HG03442 (cell line): ENCODE measurements around the gene PITX1.
"Not testable (repeated sequence)": the region's sequence is repeated elsewhere in the genome, so short reads cannot be mapped to it uniquely, and the experiment has no call there.

Source experiments
- ATAC-seq: cut with Tn5 transposase; IDR thresholded peaks from one replicate; pipeline ENCODE4 v1.9.1; 2021; ENCODE audit warnings: mild to moderate bottlenecking, moderate library complexity; ENCODE audit not compliant: unreplicated experiment

Gene PITX1

DNA sequence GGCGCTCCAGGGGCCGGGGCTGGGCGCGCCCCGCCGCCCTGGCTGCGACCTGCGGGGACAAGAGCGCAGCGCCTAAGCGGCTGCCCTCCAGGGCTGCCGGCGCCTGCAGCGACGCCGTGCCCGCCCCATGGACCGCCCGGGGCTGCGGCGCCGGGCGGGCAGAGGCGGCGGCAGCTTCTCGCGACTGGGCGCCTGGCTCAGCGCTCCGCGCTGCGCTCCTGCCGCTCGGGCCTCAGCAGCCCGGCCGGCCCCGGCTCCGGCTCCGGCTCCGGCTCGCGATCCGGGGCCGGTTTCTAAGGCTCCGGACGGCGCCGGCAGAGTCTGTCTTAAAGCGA, at the start of gene PITX1:
PITX1 (minus strand) TSS at position 328 of the 335 bp plus-strand sequence. CDS start 347 bp downstream, outside the sequence.
- no peak for ATAC-seq

DNA sequence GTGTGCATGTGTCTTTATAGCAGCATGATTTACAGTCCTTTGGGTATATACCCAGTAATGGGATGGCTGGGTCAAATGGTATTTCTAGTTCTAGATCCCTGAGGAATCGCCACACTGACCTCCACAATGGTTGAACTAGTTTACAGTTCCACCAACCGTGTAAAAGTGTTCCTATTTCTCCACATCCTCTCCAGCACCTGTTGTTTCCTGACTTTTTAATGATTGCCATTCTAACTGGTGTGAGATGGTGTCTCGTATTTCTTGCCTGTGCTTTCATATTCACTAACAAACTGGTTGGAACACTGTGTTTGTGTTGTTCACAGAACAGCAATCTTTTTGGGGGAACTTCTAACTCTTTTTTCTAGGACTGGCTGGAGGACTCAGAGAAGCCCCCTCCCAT, 49.3 kb upstream of the PITX1 start:
- ATAC-seq = not testable (repeated sequence)

DNA sequence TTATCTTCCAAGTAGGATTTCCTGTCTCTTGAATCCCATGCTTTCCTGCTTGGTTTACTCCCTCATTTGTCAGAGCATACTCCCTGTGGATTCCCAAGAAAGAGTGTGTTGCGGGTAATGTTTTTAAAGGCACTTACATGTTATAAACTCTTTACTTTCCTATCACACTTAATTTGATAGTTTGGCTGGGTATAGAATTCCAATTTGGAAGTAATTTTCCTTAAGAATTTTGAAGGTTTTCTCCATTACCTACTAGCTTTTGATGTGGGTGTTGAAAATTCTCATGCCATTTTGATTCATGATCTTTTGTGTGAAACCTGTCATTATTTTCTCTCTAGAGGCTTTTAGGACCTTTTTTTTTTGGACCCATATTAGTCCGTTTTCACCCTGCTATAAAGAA, 47.2 kb upstream of the PITX1 start:
- ATAC-seq = no peak

DNA sequence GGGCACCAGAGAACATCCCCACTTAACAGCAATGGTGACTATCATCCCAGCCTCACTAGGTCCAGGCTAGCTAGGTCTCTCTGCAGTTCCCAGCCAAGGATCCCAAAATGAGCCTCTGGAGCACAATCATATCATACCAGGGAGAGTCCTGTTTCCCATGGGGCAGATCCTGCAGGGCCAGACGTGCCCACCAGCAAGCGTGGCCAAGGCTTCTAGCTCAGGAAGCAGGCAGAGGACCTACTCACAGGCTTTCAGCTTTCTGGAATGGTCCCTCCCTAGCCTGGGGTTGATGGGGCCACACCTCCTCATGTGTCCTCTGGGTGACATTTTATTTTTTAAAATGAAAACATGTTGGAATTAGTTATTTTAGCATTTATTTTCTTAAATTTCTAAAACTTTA, 45.7 kb upstream of the PITX1 start:
- no peak for ATAC-seq

DNA sequence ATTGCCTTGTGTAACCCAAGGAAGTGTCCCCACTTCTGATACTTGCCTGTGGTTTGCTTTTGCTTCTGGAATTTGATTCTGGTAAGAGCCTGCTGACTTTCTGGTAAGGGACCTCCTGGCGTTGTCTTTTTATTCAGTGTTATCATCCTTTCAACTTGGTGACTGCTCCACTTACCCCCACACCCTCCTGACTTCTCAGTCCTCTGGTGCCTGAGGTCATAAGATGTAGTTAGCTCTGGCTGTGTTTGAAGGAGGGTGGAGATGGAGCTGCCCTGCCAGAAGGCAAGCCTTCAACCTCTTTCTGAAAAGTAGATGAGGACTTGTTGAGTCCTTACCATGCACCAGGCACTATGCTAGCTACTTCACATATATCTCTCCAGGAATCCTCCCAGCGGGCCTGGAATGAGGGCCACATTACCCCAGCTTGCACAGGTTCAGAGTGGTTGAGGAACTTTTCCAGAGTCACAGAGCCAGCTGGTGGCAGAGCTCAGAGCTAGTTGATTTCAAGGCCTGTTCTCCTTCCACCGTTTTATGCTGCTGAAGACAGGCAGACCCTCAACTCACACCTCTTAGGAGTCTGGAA, 45.2 kb upstream of the PITX1 start:
- no peak for ATAC-seq

DNA sequence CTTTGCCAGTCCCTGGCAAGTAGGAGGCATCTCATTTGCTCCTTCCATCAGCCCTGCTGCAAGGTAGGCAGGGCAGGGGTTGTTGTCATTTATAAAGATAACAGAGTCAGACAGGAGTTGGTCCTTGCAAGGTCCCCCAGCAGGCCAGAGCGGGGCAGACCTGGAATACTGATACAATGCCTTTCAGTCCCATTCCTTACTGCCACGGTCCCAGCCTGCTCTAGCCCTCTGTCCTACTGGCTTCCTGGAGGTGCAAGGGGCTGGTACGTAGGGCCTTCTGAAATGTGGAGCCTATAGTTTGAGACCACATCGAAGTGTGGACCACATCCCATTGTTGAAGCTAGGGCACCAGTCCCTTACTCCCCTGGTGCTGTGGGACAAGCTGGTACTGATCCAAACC, 42.8 kb upstream of the PITX1 start:
- ATAC-seq = no peak

DNA sequence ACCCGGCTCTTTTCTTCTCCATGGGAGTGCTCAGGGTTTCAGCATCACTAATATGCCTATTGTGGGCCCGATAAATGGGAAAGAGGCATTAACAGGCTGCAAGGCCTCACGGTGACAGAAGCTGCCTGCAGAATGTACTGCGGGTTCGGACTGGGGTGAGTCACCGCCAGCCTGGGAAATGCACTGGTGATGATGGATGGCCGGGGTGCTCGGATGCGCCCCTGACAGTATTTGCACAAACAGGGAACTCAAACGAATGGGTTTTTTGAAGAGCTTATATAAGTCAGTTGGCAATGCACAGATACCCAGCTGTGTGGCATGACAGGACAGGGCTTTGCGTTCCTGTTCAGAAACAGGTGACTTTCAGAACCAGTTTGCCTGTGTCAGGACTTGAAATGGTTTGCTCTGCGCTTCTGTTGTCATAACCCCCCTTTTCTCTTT, 42.0 kb upstream of the PITX1 start:
- no peak for ATAC-seq

DNA sequence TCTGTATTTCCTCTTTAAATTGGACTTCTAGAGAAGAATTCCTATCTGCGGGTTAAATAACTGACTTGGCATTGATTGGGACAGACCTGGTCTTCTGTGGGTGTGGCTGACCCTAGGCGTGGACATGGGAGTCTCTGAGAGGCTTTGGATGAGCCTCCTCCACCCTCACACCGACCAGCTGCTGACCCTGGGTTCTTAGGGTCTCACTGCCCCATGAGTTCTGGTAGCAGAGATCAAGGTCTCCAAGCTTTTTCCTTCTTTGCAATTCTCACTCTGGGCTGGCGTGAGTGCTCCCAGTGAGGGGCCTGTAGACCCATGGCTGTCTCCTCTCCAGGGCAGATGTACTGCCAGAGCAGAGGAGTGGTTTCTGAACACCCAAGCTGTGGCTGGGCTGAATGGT, 41.6 kb upstream of the PITX1 start:
- ATAC-seq = no peak

DNA sequence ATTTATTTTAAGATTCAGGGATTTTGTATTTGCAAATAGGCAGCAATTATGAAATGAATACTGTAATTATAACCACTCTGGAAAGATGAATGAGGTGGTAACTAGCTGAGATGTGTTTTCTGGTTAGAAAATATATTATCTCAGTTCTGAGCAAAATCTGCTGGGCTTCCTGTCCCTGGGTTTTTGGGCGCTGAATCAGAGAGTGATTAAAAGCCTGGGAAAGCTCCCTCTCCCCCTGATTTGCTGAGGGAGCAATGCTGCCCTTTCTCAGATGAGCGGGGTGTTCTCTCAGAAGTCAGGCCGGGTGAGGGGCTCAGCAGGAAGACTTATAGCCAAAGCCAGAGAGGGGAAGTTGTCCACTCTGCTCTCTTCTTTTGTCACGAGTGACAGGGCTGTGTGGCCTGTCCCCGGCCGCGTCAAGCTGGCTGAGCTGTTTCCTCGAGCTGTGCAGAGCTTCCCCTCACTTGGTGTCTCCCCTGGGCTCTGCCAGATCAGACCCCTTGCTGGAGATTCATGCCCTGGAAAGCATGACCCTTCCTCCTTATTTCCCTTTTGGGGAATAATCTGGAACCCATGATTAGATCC, 39.8 kb upstream of the PITX1 start:
- no peak for ATAC-seq

DNA sequence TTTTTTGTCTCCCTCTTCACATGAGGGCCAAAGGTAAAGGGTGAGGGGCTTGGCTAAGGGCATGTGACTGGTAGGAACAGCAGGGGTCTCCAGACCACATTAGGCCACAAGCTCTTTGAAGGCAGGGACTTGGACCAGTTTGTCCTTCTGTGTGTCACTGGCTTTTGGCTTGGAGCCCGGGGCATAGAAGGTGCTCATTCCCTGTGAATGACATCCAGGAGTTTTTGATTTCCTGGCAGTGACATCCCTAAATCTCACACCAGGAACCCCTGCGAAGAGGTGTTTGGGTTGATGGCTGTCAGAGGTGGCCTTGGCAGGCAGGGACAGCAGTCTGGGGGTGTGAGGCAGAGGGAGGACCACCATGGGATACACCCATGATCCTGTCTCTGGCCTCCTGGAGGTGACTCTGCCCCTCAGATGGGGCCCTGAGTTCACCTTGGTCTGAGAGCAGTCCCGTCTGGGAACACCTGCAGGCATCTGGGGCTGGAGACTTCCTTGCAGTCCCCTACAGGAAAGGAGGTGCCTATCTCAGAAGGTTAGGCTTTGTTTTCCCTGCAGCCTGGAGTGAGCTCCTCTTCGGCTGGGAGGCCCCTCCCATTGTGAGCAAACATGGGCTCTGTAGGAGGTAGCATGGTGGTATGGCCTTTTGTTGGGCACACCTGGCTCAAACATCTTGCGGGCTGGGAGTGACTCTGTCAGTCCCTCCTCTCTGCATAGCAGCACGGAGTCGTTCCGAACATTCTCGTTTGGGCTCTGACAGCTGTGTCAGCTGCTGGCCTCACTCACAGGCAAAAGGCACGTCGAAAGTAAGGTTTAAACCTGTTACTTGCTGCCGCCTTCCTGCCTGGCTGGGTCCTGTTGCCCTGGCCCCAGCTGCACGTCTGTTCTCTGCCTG, 38.6 kb upstream of the PITX1 start:
- ATAC-seq = no peak

DNA sequence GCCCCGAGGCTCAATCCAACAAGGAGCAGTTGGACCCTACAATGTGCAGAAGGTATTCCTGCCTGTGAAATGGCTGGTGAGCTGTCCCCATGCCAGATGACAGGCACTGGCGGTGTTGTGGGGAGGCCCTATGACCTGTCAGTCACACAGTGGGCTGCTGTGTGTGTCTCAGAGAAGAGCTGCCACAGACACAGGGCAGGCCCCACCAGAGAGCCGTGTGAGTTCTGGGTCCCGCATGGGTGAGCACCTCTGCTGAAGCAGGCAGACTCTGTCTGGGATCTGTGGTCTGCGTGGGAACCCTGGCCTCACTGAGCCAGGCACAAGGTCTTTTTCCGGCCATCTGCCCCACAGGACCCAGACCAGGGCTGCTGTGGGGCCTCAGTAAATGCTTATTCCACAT, 37.3 kb upstream of the PITX1 start:
- no peak for ATAC-seq

DNA sequence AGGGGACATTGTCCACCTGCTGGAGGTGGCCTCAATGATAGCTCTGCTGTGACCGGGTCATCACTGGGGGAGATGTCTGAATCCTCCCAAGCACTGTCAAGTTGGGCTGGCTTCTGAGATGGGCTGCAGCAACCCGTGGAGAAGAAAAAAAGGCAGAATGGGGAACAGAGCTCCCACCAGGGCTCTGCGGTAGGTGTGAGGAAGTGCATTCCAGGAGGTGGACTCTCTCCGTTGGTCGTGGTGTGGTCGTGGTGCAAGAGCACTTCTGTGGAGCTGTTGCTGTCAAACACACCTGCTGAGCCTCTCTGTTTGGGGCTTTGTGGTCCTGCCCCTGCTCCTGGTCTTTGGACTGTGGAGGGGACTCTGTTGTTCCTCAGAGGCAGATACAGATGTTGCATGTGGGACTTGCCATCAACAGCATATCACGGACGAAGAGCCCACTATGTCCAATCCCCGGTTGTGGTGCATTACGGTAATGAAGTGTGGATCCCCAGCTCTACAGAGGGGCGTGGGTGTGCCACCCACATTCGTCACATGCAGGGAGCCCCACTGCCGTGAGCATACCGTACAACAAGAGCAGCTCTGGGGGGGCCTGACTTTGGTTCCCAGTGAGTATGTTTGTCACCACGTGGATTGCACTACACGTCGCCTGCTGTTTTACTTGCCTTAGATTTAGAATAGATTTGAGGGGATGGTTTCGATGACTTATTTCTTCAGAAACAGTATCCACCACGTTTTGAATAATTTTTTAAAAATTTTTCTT, 36.0 kb upstream of the PITX1 start:
- ATAC-seq = no peak

DNA sequence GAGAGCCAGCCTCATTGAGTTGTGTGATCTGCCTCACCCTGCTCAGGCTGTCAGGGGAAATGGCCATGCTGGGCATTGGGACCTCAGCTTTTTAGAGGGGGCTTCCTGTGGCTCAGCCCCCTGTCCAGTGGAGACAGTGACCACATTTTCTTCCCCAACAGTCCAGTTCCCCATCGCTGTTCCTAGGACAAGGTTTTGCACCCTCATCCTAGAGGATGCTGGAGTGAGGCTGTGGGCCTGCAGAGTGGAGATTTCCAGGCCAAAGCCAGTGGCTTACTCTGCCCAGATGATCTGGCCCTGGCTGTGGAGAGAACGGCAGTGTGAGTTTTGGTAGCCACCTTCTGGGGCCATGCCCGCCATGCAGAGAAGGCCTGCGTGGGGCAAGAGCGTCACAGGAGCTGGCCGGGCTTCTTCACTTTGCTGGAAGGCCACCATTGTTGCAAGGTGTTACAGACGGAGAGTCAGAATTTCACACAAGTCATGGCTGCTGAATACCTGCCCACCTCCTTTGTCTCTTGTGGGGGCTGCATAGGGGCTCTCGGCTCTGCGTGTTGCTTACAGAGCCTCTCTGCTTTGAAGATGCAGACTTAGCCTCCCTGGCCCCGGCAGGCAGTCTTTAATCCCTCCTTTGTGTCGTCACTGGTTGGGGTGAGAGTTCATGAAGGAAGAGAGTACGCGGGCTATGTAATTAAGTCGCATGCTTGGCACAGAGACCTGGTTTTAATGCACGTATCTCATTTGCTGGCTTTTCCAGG, 35.2 kb upstream of the PITX1 start:
- ATAC-seq = no peak

DNA sequence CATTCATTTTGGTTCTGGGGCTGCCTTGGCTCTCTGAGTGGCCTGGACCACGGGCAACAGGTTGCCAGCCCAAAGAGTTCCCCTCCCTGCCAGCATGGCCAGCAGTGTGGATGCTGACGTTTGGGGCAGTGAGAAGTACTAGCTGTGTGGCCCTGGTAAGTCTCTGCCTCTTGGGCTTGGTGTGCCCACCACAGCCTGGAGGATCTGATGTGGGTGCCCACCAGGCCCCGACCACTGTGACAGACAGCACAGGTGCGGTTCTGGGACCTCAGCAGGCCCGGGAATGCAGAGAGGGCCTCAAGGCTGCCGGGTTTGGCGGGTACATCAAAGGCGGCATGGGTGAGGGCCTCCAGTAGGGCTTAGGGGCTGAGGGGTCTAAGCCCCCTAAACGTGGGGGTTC, 33.6 kb upstream of the PITX1 start:
- ATAC-seq = no peak

DNA sequence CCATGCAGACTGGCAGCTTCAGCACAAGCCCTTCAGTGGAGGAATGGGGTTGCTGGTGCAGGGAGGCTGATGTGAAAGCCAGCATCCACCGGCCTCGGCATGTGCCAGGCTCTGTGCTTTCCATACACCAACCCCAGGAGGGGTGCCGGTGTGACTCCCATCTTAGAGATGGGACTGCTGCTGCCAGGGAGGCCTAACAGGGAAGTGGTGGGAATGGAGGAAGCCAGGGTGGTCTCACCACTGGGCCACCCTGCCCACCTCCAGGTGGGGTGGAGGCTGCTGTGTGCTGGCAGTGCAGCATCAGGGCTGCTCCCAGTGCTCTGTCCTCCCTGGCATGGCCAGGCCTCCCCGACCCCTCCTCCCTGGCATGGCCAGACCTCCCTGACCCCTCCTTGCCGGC, 32.8 kb upstream of the PITX1 start:
- ATAC-seq = no peak

DNA sequence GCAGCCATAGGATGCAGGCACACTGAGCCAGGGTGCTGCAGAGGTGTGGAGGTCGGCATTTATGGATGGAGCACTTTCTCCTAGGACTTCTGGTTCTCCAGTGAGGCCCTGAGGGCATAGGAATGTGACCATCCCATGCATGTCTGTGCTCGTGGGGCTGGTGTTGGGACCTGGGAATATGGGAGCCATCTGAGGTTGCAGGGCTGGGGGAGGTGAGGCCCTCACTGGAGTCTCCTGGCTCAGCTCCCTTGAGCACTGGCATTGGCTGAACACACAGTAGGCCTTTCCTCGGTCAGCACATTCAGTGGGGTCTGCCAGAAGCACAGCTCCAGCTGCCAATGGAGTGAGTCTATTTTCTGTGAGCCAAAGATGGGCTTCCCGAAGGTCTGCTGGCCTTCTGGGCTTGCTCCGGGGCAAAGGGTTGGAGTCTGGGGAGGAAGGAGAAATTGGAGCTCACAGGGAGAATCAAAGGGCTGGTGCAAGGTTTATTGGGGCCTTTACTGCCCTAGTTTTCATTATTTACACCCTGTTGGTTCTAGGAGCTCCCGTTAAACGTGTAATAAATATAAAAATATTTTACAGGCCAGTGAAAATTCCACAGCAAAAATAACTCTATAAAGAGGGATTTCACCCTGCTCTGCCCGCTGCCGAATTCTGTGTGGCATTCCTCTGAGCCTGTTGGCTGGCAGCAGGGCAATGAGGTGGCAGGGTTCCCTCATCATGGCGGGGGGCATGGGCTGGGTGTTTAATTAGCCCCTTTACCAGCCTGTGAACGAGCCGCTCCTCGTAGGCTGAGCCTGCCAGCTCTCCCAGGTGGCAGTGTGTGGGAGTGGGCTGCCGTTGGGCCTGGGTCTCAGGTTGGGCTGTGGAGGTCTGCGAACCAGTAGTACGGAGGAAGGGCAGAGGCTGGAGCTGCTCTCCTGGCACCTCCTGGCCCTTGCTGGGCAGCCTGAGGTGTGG, 31.6 kb upstream of the PITX1 start:
- no peak for ATAC-seq

DNA sequence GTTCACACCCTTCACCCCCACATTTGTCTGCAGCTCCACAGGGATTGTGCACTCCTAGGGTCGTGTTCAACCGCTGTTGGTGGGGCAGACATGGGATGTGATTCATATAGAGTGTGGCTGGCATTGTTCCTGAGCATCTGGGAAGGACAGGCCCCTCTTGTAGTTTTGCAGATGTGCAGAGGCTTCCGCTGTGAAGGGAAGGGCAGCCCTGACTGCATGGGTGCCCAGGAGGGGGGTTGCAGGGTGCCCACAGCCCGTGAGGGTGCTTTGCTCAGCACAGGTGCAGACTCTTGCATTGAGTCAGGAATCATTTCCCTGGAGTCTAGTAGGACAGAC, 30.2 kb upstream of the PITX1 start:
- ATAC-seq = no peak

DNA sequence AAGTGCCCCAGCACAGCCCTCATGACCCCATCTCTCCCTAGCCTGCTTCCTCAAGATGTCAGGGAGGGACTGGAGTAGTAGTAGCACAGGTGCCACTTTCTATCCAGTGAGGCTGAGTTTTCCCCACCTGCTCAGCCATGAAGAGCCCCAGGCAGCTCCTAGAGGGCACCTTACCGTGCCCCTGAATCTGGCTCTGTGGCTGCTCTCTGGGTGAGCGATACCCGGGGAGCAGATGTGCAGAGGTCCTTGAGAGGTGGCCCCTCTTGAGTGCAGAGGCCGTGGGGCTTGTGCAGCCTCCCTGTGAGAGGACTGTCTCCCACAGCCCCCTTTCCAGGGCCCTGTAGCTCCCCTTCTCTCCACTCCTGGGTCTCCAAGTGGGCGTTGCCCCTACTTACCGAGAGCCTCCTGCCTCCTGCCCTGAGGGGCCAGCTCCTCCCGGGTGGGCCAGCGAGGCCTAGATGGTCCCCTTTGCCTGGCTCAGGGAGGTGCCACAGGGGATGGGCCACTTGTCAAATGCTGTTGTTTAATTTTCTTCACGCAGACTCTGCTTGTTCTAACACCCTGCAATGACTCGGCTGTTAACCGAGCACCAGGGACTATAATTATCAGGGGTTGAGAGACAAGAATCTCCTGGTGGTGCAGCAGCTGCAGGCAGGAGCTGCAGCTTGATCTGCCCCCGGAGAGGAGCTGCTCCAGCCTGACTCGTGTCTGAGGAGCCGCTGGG, 29.6 kb upstream of the PITX1 start:
- no peak for ATAC-seq

DNA sequence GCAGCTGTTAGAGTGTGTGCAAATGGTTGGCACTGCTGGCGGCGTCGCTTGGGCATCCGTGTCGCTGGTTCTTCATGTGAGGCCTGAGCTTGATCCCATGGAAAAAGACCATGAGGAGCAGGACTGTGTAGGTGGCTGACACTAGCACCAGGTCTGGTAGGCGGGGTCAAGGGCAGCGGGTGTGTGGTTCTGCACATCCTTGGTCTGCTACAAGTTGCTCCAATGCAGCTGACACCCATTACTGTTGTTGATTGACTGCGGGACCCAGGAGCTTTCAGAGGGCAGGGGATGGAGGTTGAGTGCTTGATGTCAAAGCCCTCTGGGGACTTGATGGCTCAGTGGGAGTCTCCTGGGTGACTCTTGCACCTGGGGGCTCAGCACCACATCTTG, 29.0 kb upstream of the PITX1 start:
- ATAC-seq = no peak
